Mammary epithelial cell (primary cell): ENCODE results near the gene MGAT4C.

Experiments used
- CTCF ChIP-seq, 2 donors: IDR thresholded peaks in 1 of 2; conservative IDR thresholded peaks in 1 of 2; 2 replicates each; pipeline ENCODE4 v1.5.1; 2011 to 2012; ENCODE audit warnings: inconsistent platforms in 2 of 2, low read length in 2 of 2, mild to moderate bottlenecking in 2 of 2, control low read depth in 1 of 2, low read depth in 1 of 2; ENCODE audit not compliant: insufficient read depth in 1 of 2; ENCODE audit errors: extremely low read depth in 1 of 2
- EZH2 ChIP-seq: IDR thresholded peaks from 2 replicates; pipeline ENCODE4 v1.6.1; 2012; ENCODE audit warnings: low read length, inconsistent platforms, borderline replicate concordance

- no peak for TF ChIP-seq CTCF (conservative IDR thresholded peaks at IDR 0.05 in 1 of 2, IDR thresholded peaks at IDR 0.05 in 1 of 2; ENCODE audit: extremely low read depth in 1 of 2, insufficient read depth in 1 of 2, low read depth in 1 of 2, low read length in 2 of 2)
- TF ChIP-seq EZH2, result no peak
Measured at GRCh38 chr12:85983601-85984000, 272.6 kb downstream of the MGAT4C start.
